SH-SY5Y (cell line): Measurements from ENCODE around the gene PRKCB.

ENCODE experiments used
- GATA2 ChIP-seq: IDR thresholded peaks from 2 replicates; pipeline ENCODE4 v1.6.1; 2011; ENCODE audit warnings: mild to moderate bottlenecking, low read depth, low read length
- GATA3 ChIP-seq: IDR thresholded peaks from 2 replicates; pipeline ENCODE4 v1.6.1; 2011; ENCODE audit warnings: low read depth, mild to moderate bottlenecking, low read length, moderate library complexity

- no peak for TF ChIP-seq GATA2
- no peak for TF ChIP-seq GATA3
Measured at GRCh38 chr16:23994615-23995014, 158.8 kb downstream of the PRKCB start.
